Lower leg skin (tissue), 3 donors: ENCODE measurements around the gene TUBA1A.
"Not testable (repeated sequence)": the region's sequence is repeated elsewhere in the genome, so short reads cannot be mapped to it uniquely, and the experiment has no call there.

Source experiments
- CTCF ChIP-seq, 3 donors: fragments of 450-650 bp; IDR thresholded peaks; one replicate each; pipeline ENCODE4 v1.5.1; 2016; ENCODE audit warnings: antibody characterized with exemption in 3 of 3, mild to moderate bottlenecking in 3 of 3, moderate library complexity in 2 of 3
- POLR2A ChIP-seq, 2 donors: fragments of 450-650 bp; IDR thresholded peaks; one replicate each; pipeline ENCODE4 v1.6.1; 2016 to 2017; ENCODE audit warnings: antibody characterized with exemption in 2 of 2, mild to moderate bottlenecking in 1 of 2, moderate library complexity in 1 of 2

DNA sequence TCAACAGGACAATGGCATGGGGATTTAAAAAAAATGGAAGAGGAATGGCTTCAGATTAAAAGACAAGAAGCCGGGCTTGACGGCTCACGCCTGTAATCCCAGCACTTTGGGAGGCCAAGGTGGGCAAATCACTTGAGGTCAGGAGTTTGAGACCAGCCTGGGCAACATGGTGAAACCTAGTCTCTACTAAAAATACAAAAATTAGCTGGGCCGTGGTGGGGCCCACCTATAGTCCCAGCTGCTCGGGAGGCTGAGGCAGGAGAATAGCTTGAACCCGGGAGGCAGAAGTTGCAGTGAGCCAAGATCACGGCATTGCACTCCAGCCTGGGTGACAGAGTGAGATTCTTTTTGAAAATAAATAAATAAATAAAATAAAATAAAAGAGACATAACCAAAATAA, 21.8 kb upstream of the TUBA1A start:
- not testable (repeated sequence) for TF ChIP-seq CTCF, POLR2A (IDR thresholded peaks at IDR 0.05)
